Umbilical cord (tissue), 2 donors: Measurements from ENCODE around the gene GTF3C5. TPM values are rescaled to one million over a fixed set of nuclear protein-coding genes. Genes with fewer than 3 reads are reported as not detected.
A peak's percentile ranks its signal among the peaks of the same experiment; 100 is the strongest.
"Not testable (repeated sequence)": the region's sequence is repeated elsewhere in the genome, so short reads cannot be mapped to it uniquely, and the experiment has no call there.

ENCODE experiments used
- DNase-seq: peaks from one replicate; pipeline ENCODE4 v3.0.0-alpha.2; 2015; ENCODE audit warnings: low spot score
- total RNA-seq: library from RNA; depleted of rRNA; stranded (reverse); fragments of >200 nt; gene quantifications from one replicate; pipeline ENCODE4 v1.2.3, GENCODE V29; 2014; ENCODE audit warnings: low replicate concordance; ENCODE audit not compliant: insufficient read depth

Gene GTF3C5
- total RNA-seq, 1 donor from 2014 or later: 15.4 TPM

GRCh38 chr9:133088756-133089155, 58.0 kb downstream of the GTF3C5 start:
- no peak for DNase-seq

- DNase-seq: no peak
These were observed 58.5 kb downstream of the GTF3C5 start for GRCh38 chr9:133089271-133089671.

GRCh38 chr9:133090187-133090586, 59.4 kb downstream of the GTF3C5 start:
- DNase-seq: no peak

DNA sequence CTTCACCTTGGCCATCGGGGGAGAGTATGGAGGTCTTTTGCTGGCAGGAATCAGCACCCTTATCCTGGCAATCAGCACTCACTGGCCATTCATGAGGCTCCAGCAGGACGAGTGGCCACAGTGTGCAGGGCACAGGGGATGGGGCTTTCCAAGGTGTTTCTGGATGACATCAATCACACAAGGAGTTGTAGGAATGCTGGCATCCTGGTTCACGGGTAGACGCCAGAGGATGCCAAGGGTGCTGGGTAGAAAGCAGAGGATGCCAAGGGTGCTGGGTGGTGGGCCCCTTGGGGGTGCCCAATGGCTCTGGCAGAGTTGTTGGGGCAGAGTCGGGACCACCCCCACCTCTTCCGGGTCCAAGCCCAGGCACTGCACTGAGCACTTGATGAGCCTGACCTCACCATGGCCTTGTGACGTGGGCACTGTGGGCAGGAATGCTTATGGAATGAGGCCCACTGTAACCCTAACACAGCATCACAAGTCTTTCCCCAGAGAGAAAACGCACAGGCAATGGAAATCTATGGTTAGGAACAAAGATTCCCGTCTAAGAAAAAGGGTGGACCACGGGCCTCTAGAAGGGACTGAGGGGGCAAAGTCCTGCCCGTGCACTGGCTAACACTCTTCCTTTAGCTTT, 60.1 kb downstream of the GTF3C5 start:
- no peak for DNase-seq

DNA sequence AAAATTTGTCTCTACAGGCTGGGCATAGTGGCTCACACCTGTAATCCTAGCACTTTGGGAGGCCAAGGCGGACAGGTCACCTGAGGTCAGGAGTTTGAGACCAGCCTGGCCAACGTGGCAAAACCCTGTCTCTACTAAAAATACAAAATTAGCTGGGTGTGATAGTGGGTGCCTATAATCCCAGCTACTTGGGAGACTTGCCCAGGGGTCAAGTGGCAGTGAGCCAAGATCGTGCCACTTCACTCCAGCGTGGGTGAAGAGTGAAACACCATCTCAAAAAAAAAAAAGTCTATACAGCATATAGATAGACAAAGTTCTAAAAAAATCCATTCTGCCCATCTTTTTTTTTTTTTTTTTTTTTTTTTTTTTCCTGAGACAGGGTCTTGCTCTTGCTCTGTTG, 63.6 kb downstream of the GTF3C5 start:
- DNase-seq: not testable (repeated sequence)

DNA sequence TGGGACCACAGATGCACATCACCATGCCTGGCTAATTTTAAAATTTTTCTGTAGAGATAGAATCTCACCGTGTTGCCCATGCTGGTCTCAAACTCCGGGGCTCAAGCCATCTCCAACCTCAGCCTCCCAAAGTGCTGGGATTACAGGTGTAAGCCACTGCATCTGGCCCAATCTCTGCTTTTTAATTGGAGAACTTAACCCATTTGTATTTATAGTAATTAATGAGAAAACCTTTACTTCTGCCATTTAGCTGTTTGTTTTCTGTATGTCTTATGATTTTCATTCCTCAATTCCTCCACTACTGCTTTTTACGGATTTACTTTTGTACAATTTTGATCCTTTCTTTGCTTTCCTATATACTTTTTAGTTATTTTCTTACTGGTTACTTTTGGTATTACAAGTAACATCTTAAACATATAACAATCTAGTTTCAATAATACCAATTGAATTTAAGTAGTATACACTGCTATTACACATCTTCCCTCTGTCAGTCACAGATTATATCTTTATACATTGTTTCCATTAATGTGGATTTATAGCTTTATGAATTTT, 64.1 kb downstream of the GTF3C5 start:
- no peak for DNase-seq

- DNase-seq: no peak
These were observed 67.4 kb downstream of the GTF3C5 start for GRCh38 chr9:133098104-133098754.

DNA sequence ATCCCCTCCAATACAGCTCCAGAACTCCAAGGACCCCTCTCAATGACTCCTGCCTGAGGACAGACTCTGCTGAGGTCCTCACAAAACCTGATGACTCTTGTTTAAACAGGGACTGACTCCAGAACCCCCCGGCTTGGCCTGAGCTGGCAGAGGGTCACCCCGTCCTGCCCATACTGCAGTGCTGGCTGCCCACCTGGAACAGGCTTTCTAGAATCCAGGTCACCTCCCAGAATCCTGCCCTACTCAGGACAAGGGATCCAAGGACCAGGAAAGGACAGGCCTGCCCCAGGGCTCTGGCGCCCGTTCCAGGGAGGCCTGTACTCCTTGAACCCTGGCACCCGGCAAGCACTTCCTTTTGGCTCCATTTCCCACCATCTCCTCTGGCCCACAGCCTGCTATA, 68.1 kb downstream of the GTF3C5 start:
- DNase-seq: no peak

- no peak for DNase-seq
These were observed 69.1 kb downstream of the GTF3C5 start for GRCh38 chr9:133099726-133100505.

DNA sequence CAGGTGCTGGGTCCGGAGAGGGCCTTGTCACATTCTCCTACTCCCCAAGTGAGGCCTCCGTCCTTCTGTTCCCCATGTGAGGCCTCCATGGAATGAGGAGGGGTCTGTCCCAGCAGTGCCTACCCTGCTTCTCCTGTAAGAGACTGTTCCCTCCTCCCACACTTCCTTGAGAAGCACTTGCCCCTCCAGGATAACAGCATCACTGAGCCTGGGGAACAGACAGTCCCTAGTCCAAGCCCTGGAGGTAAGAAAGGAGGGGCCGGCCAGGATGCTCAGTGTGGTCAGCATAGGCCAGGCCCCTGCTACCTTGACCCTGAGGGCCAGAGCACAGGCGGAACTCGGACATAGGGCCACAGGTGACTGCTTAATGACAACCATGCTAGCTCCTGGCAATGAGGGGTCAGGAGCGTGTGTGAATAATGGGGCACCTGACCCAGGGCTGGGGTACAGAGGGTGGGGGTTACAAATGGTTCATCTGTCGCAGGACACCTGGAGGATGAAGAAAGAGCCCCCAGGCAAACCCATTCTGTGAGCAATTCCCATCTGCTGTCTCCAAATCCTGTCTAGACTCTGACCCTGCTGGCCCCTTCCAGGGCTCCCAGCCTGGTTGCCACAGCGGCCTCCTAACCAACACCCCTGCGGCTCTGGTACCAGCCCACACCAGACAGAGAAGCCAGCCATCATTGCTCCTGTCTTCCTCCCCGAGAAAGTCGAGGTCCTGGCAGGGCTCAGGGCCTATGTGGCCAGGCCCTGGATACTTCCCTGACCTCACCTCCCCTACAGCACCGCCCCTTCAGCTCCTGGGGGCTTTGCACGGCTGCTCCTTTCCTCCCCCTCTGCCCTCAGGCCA, 69.9 kb downstream of the GTF3C5 start:
- DNase-seq: no peak

DNA sequence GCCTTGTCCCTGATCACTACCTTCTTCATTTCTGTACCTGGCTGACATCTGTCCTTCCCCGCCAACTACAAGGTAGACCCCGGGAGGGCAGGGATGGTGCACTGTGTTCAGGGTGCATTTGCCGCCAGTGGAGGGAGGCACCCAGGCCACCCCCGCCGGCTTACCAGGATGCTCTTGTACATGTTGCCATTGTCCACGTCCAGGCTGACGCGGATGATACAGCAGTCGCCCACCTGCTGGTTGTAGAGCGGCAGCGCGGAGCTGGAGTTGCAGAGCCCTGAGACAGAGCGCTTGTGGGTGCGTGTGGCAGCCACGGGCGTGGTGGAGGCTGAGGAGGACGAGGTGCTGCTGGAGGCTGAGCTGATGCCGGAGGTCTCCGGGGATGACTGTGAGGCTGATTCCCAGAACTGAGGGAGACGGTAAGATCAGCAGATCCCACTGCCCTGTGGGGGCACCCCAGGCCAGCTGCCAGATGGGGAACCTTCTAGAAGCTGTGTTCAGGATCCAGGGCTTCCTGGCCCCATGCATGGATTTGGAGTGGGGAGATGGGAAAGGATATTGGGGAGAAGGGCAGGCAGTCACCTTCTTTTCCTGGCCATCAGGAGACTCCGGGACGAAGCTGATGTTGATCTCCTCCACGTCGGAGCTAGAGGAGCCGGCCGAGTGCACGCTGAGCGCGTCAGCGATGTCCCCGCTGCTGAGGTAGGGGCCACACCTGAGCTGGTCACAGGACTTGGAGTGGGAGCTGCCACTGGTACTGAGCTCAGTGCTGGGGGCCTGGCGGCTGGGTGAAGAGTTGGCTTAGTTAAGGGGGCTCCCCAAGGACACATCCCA, 70.8 kb downstream of the GTF3C5 start:
- DNase-seq: no peak

DNA sequence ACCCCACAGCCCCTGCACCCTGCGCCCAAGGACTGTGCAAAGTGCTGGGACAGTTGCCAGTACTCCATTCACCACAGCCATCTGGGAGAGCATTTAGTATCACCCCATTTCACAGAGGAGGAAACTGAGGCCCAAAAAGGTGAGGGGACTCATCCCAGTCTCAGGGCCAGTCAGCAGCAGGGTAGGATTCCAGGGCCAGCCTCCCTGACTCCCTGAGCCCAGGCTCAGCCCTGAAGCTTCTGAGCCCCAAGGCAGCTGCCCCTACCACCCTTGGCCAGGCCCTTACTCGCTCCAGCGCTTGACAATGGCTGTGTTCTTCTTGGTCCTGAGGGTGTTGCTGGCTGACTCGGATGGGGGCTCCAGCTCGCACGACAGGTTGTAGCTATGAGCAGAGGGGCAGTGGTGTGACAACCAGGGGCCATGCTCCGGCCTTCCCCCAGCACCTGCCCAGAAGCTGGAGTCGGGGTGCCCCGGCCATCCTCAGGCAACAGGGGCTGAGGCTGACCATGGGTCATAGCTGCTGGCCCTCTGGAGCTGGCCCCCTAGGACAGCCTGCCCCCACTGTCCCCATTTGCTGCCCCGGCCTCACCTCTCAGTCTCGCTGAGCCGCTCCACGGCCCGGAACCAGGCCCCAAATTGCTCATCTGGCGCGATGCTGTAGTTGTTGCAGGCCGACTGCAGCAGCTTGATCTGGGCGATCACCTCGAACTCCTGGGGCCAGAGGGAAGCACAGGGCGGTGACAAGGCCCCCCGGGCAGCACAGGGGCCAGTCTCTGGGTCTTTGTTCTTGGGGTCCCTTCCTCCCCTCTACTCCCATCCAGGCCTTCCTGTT, 71.6 kb downstream of the GTF3C5 start:
- DNase-seq: no peak

- DNase-seq: peak; percentile 27
These were observed 72.6 kb downstream of the GTF3C5 start for GRCh38 chr9:133103183-133103986.

GRCh38 chr9:133103987-133104505, 73.2 kb downstream of the GTF3C5 start:
- no peak for DNase-seq

GRCh38 chr9:133104718-133105460, 74.1 kb downstream of the GTF3C5 start:
- no peak for DNase-seq

GRCh38 chr9:133105461-133105770, 74.6 kb downstream of the GTF3C5 start:
- DNase-seq: no peak

DNA sequence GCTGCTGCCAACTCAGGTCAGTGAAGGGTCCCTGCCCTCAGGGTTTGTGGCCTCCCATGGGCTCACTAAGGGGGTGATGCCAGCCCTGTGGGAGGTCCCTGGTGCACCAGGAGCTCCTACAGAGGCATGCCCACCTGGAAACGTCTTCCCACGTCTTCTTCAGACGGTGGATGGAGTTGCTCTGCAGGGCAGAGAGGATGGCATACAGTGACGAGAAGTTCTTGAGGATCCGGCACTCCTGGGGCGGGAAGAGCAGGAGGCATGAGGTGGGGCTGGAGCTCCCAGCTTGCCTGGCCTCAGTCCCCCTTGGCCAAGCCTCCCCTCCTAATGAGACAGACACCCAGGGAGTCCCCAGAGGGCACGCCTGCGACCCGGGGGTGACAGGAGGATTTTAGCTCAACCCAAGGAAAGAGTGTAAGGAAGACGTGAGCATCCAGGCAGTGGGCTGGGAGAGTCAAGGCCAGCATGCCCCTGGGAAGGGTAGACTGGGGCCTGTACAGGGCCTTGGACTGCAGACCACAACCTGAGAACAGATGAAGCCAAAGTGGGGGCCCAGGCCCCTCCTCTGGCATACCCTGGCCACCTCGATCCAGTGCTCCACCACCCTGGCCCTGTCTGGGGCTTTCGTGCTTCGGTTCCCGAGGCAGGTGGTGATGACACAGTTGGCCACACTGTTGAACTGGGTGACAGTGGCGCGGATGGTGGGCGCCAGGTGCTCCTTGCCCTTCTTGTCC, 75.9 kb downstream of the GTF3C5 start:
- DNase-seq: no peak
